Measurements from ENCODE around the gene VAV3. TPM values are rescaled to one million over a fixed set of nuclear protein-coding genes. Genes with fewer than 3 reads are reported as not detected.

VAV3 gene
- total RNA-seq, 4 donors from 2014 or later, result 0.33 to 12.1 (median 0.47) TPM

DNA sequence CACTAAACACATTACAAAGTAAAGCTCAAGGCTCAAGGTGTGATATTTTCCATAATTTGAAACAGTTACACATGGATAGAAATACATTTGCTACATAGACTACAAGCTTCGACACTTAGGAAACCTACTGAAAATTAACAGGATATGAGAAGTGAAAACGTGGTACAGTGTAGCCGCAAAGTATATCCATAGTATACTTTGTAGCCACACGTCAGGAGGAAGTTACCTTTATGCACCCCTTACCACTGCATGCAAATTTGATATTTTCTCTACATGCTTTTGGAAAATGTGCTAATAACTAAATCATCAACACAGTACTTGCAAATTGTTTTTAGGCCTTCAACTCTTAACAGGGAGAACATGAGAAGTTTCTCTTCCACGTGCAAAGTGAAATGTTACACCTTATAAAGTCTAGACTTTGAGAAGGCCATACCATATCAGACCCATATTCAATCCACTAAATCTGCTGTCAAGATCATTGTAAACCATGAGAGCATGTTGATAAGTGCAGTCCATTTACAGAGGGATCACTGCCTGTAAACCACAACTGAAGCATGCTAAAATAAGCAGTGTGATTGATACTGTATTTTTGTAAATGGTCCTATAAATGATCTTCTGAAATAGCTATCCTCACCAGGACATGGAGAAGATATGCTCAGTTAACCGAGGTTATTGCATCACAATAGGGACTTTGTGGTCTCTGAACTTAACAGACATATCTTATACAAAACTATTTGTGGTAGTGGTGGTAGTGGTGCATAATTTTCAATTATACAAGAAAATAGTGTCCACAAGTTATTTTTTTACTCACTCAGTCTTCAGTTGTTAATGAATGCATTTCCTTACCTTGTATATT is 64.7 kb downstream of the VAV3 start:
- TF ChIP-seq, protein P1, sequence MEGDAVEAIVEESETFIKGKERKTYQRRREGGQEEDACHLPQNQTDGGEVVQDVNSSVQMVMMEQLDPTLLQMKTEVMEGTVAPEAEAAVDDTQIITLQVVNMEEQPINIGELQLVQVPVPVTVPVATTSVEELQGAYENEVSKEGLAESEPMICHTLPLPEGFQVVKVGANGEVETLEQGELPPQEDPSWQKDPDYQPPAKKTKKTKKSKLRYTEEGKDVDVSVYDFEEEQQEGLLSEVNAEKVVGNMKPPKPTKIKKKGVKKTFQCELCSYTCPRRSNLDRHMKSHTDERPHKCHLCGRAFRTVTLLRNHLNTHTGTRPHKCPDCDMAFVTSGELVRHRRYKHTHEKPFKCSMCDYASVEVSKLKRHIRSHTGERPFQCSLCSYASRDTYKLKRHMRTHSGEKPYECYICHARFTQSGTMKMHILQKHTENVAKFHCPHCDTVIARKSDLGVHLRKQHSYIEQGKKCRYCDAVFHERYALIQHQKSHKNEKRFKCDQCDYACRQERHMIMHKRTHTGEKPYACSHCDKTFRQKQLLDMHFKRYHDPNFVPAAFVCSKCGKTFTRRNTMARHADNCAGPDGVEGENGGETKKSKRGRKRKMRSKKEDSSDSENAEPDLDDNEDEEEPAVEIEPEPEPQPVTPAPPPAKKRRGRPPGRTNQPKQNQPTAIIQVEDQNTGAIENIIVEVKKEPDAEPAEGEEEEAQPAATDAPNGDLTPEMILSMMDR (IDR thresholded peaks at IDR 0.05 in 4 of 5, conservative IDR thresholded peaks at IDR 0.05 in 1 of 5), result no peak
- no peak for TF ChIP-seq POLR2A (IDR thresholded peaks at IDR 0.05)
- intact Hi-C loops (cut with DNase I; ENCODE audit: low total_unique reads), result loop anchor here (10.0 kb wide), 1 partner anchor 224 kb away; no protein-coding TSS in a partner anchor
- H3K27me3 ChIP-seq, result no peaks in the 10 kb centered on the region
- no peak overlapping the region for H3K27ac ChIP-seq
- no peaks in the 10 kb centered on the region for H3K4me1 ChIP-seq
- no peak for ATAC-seq
- no peaks in the 10 kb centered on the region for H3K9me3 ChIP-seq
- in situ Hi-C loops (cut with MboI; ENCODE audit: low sequenced_read_pairs in 4 of 4), result no loop called here
- no peak overlapping the region for H3K4me3 ChIP-seq
- DNase-seq, result no peak
- no peaks in the 10 kb centered on the region for H3K36me3 ChIP-seq

DNA sequence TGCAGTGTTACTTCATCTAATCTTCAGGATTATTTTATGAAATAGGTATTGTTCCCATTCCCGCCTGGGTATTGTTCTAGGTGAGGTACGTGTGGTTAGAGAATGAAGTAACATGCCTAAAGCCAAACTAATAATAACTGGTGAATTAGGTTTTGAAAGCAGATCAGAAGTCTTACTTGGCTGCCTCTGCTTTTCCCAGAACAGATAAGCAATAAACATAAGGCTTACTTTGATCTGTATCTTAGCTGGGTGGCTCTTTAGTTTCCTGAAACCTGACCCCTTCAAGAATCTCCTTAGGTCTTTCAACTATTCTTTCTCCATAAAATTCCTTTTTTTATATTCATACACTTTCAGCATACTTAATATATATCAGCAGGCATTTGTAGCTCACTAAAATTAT is 65.3 kb downstream of the VAV3 start:
- Histone ChIP-seq H3K27ac (no peak overlapping the region), H3K4me1 (no peaks in the 10 kb centered on the region), H3K27me3 (no peaks in the 10 kb centered on the region), H3K36me3 (no peaks in the 10 kb centered on the region), H3K9me3 (no peaks in the 10 kb centered on the region), H3K4me3 (no peak overlapping the region)
- DNase-seq, result no peak
- in situ Hi-C loops (cut with MboI; ENCODE audit: low sequenced_read_pairs in 4 of 4), result no loop called here
- intact Hi-C loops (cut with DNase I; ENCODE audit: low total_unique reads), result loop anchor here (10.0 kb wide), 1 partner anchor 225 kb away; no protein-coding TSS in a partner anchor
- no peak for ATAC-seq
- TF ChIP-seq, protein P1 (IDR thresholded peaks at IDR 0.05 in 4 of 5, conservative IDR thresholded peaks at IDR 0.05 in 1 of 5), result no peak
- no peak for TF ChIP-seq POLR2A (IDR thresholded peaks at IDR 0.05)

DNA sequence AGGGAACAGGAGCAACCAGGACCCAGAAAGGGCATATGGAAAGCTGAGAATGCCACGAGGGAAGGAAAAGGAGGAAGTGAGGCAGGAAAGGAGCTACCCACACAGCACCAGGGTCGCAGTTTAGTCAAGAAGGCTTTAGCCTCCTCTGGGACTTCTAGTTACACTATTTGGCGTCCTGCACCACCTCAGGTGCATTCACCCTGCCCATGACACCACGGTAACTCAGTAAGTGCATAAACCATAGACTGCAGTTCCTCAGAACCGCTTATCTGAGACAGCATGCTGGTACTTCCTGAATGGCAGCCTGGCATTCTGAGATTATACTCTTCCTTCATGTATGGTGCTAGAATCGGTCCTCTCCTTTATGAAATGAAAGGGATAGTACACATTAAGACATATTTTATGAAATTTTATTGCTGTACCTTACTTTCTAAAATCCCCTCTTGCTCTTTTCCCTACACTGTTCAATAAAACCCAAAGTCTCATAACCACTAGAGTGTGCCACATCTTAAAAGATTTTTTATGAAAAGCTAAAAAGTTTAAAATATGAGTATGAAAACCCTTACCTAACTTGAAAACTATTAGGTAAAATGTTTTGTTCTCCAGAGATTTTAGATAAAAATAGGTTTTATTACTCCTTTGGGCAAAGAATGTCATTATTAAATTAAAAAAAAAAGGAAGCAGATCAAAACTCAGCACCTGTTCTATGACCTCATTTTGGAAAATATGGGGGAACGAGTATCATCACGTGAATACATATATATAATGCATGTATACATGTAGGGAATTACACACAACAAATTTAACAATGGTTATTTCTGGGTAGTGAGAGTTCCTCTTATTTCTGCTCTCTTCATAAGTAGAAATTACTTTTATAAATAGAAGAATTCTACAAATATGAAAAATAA is 67.3 kb downstream of the VAV3 start:
- no peak overlapping the region for H3K27ac ChIP-seq

DNA sequence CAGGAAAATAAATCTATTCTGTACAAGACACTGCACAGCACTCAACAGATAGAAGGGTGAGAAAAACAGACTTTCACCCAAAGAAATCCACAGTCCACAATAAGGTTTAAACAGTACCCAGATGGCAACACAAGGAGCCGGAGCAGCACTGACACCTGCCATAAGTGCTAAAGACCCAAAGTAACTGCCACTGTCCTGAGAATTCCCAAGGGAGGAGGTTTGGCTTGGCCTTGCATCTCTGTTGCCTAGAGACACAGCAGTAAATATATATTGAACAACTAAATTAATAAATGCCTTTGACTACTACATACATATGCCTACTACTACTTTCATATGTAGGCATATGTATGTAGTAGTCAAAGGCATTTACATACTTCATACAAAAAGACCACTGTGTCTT is 68.0 kb downstream of the VAV3 start:
- intact Hi-C loops (cut with DNase I; ENCODE audit: low total_unique reads) (no loop called here), in situ Hi-C loops (cut with MboI; ENCODE audit: low sequenced_read_pairs in 4 of 4) (no loop called here)
- TF ChIP-seq, protein P1 (IDR thresholded peaks at IDR 0.05 in 4 of 5, conservative IDR thresholded peaks at IDR 0.05 in 1 of 5), result no peak
- no peak for TF ChIP-seq POLR2A (IDR thresholded peaks at IDR 0.05)
- H3K27me3 ChIP-seq, result no peaks in the 10 kb centered on the region
- H3K4me3 ChIP-seq, result no peak overlapping the region
- DNase-seq, result no peak
- no peaks in the 10 kb centered on the region for H3K4me1 ChIP-seq
- no peaks in the 10 kb centered on the region for H3K9me3 ChIP-seq
- ATAC-seq, result no peak
- no peak overlapping the region for H3K27ac ChIP-seq
- no peaks in the 10 kb centered on the region for H3K36me3 ChIP-seq

More for the DNA sequence above, 67.3 kb downstream of the VAV3 start:
- TF ChIP-seq, protein P1 (IDR thresholded peaks at IDR 0.05 in 4 of 5, conservative IDR thresholded peaks at IDR 0.05 in 1 of 5), result no peak
- TF ChIP-seq POLR2A (IDR thresholded peaks at IDR 0.05), result no peak
- ATAC-seq (no peak), DNase-seq (no peak)
- no peaks in the 10 kb centered on the region for H3K9me3 ChIP-seq
- H3K4me3 ChIP-seq, result no peak overlapping the region
- in situ Hi-C loops (cut with MboI; ENCODE audit: low sequenced_read_pairs in 4 of 4), result no loop called here
- intact Hi-C loops (cut with DNase I; ENCODE audit: low total_unique reads), result no loop called here
- no peaks in the 10 kb centered on the region for H3K4me1 ChIP-seq
- H3K27me3 ChIP-seq, result no peaks in the 10 kb centered on the region
- no peaks in the 10 kb centered on the region for H3K36me3 ChIP-seq

Measured in gastrocnemius medialis (tissue), 4 donors.